ENCODE results near the gene OPN4.

GRCh38 chr10:86644794-86645445, 9.4 kb upstream of the OPN4 start:
- TF ChIP-seq CTCF (IDR thresholded peaks at IDR 0.05) (no peak), POLR2AphosphoS5 (IDR thresholded peaks at IDR 0.05) (no peak), POLR2A (IDR thresholded peaks at IDR 0.05) (no peak), EP300 (IDR thresholded peaks at IDR 0.05) (no peak)
